GM18502 (cell line): ENCODE measurements around the gene UTS2R.

Experiments
- ATAC-seq: cut with Tn5 transposase; IDR thresholded peaks from one replicate; pipeline ENCODE4 v1.9.1; 2021; ENCODE audit warnings: mild to moderate bottlenecking; ENCODE audit not compliant: unreplicated experiment, poor library complexity

UTS2R gene

DNA sequence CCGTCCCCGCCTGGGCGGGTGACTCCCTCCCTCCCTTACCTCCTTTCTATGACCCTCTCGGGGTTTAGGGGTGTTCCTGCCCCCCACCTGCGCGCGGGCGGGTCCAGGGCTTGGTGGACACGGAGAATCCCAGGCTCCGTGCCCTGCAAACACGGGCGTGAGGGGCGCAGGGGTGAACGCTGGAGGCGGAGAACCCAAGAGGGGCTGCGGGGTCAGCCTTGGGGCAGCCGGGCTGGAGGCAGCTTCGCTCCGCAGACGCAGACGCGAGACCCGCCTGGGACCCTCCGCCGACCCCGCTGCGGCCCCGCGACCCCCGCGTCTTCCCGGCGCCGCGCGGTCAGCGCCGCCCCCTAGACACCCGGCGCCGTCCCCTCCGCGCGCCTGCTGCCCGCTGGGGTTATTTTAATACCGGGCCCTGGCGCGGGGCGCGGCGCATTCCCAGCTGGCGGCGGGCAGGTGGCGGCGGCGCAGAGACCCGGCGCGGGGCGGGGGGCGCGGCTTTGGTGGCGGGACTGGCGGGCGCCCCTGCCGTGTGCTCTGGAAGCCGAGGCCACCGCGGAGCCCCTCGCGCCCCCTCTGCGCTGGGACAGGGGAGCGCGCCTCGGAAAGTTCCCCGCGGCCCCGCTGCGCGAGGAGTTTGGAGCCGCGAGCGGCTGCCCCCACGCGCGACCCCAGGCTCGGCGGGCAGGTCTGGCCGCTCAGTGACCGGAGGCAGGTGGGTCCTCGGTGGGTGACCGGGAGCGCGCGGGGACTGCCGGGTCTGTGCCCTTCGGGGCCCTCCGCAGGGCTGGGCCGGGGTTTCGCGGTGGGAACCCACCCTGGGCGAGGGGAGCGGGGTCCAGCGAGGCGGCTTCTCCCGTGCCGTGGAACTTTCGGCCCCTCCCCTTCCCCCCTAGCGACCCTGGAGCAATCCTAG lies at the start of gene UTS2R:
Gene UTS2R, plus strand, starts transcription at position 433 of the 916 bp plus-strand sequence. CDS start 2,560 bp downstream, outside the sequence.
- ATAC-seq = no peak

DNA sequence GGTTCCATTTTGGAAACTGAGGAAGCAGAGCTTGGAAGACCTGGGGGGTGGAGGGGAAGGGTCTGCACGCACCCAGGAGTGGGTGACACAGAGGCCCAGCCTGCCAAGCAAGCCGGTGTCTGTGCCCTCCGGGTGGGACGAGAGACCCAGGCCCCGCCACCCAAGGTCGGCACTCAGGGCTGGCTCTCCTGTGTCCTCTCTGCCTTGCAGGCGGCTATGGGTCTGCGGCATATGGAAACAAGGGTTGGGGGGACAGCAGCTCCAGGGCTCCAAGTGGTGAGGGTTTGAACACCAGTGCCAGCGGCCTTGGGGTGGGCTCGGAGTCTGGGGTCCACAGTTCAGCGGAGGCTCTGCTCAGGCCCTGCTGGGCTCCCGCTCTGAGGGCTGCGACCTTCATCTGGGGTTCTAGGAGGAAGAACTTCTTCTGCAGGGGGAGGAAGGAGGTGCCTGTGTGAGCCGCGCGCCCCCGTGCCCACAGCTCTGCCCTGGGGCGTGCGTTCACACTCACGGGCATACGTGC lies 49.6 kb upstream of the UTS2R start:
- no peak for ATAC-seq

DNA sequence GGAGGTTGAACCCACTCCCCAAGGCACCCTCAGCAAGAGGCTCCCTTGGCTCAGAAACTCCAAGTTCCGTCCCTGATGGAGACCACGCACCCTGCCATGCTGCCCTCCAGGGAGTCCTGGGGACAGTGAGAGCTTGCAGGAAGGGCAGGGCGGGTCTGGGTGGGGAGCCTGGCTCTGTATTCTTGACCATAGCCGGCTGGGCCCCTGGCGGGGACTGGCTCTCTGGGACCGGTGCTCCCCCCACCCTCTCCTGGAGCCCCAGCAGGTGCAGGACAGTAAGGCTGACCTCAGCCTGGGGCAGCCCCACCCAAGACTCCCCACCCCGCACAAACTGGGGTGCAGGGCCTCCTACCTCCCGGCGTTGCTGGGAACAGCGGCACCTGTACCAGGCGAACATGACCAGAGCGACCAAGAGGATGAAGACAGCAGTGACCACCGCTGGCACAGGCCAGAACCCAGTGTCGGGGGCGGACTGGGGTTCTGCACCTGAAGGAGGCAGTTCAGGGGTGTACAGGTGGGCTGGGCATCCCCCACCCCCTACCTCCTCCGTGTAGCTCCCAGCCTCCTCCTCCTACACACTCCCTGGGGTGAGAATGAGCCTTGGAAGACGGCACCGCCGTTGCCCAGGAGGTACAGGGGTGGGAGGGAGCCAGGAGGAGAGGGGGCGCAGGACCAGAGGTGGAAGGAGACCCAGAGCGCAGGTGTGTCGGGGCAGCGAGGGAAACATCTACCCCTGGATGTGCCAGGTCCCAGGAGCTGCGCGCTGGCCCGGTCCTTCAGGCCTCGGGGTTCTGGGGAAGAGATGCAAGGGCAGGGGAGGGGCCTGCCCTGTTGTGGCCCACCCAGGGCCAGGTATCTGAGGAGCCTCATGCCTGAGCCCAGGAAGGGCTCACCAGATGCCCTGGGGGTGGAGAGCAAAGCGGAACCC lies 48.8 kb upstream of the UTS2R start:
- ATAC-seq = no peak

DNA sequence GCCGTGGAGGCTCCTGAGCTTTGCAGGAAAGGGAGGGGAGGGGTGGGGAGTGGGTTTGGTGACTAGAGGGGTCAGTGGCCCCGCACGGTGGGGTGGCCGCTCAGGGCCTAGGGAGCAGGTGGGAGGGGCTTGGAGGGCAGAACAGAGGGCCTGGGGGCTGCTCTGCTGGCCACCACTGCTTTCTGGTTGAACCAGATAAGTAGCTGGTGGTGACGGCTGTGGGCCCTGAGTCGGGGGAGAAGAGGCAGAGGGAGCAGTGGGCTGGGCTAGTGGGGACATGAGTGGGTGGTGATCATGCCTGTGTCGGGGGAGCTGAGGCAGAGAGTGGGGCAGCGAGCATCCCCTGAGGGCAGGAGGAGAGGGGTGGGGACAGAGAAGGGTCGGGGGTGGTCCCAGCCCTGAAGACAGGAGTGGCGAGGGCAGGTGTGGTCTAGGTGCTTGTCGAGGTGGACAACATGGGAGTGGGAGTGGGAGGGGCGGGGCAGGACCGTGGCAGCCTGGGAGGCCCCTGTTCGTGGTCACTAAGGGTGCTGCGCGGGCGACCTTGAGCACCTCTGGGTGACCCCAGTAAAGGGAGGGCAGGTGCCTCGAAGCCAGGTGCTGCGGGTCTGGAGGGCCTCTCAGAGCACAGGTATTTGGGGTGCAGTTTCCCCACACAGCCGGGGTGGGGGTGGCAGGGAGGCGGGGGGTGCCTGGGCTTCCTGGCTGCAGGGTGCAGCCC lies 47.9 kb upstream of the UTS2R start:
- ATAC-seq = no peak

DNA sequence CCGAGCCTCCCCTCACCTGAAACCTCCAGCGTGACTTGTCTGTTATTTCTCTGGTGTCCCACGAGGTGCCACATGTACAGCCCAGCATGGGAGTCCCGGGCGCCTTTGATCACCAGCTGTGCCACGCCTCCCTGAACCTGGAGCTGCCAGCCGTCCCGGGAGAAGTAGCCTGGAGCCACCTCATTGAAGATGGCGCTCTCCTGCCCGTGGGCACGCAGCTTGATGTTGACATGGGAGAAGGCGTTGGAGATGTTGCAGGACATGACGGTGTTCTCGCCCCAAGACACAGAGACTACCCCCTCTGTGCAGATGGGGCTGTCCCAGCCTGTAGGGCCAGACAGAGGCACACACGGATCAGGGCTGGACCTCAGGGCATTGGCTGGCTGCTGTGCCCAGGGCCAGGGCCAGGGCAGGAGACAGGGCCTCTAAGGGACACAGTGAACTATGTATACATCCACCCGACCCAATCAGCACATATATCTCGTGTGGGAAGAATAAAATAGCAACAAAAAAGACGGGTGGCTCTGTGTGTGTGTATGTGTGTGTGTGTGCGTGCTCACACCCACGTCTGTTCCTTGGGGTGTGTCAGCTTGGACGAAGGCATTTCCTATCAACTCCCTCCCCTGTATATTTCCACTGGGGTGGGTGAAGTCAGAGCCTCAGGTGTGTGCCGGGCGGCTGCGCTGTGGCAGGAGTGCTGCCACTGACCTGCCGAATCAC lies 46.8 kb upstream of the UTS2R start:
- ATAC-seq = no peak

DNA sequence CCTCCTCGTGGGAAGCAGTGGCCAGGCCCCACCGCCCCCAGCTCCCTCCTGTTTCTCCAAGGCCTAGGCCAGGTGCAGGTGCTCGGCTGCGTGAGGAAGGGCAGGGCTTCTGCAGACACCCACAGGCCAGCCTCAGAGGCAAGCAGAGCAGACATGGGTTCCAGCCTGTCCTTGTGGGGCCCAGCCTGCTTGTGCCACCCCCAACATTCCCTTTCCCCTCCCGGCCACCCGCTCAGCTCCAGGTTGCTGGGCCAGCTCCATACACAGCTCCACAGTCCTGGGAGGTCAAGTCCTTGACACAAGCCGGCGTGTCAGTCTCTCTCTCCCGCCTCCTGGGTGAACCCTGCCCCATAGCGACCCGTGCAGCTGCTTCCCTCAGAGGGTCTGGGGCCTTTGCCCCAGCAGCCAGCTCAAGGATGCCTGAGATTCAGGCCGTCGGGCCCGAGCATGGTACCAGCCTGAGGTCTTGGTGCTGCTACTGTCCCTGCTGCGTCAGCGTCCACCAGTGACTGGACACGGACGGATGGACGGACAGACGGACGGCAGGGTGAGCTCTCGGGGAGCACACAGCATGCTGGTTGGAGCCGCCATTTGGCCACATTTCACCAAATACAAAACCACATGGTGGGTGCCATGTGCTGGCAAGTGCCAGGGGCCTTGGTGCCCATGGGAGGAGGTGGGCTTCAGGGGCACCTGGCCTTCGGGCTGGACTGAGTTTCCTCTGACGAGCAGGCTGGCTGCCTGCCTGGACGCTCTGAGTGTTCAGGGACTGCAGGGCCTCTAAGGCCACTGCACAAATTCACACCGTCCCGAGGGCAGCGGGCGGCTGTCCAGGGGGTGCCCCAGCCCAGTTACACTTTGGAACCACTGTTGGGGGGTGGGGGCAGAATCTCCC lies 46.0 kb upstream of the UTS2R start:
- ATAC-seq = no peak

DNA sequence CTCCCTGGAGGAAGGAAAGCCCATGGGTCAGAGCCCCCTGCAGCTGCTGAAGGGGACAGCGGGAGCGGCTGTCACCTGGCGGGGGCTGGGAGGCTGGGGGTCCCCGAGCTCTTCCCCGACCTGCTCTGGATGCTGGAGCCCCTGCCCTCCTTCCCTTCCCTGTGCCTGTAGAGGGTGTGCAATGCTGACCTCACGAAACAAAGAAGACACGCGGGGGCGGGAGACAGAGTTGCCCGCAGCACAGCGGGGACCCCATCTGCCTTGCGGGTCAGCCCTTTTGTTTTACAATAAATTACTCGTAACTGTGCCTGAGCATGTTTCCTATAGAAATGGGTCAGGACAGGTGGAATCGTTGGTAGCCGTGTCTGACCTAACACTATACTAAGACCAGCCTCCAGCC lies 44.3 kb upstream of the UTS2R start:
- ATAC-seq = no peak

DNA sequence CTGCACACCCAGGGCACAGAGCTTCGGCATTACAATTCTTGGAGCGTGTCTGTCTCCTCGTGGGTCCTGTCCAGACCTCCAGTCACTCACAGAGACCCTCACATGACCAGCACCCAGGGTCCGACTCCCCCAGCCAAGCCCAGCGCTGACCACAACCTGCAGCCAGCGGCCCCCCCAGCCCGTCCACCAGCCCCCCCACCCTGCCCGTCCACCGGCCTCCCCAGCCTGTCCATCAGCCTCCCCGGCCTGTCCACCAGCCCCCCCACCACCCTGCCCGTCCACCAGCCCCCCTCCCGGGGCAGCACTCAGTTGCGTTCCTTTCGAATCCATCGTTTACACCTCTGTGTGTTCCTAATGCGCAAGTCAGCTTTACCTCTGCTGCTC lies 43.8 kb upstream of the UTS2R start:
- ATAC-seq = no peak

DNA sequence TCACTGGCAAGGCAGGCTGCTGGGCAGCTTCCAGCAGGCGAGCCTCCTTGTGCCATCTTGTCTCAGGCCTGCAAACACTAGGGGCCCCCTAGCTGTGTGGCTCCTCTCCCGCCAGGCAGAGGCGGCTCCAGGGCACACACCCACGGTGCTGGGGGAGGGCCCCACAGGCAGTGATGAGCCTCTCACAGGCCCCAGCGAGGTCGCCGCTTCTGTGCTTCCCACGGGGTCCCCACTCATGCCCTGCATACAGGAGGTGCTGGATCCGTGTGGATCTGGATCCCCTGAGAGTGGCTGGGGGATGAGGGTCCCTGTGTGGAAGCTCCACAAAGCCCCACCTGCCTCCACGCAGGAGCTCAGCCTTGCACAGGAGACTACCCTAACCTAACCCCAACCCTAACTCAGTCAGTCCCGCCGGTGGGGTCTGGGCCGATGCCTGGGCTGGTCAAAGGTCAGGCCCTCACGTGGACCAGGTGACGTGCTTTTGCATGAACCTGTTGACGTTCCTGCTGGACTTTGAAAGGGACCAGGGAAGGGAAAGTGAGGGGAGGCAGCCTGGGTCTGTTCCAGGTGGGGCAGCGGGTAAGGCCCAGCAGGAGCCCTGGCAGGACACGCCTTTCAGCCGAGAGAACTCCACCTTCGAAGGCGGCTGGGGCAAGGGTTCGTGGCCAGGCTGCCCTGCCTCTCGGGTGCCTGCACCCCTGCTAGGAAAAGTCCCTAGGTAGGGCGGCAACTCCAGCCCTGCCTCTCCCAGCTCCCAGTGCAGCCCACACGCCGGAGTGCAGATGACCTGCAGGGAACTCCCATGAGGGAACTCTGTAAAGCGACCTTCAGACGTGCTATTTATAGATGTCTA lies 43.2 kb upstream of the UTS2R start:
- no peak for ATAC-seq

DNA sequence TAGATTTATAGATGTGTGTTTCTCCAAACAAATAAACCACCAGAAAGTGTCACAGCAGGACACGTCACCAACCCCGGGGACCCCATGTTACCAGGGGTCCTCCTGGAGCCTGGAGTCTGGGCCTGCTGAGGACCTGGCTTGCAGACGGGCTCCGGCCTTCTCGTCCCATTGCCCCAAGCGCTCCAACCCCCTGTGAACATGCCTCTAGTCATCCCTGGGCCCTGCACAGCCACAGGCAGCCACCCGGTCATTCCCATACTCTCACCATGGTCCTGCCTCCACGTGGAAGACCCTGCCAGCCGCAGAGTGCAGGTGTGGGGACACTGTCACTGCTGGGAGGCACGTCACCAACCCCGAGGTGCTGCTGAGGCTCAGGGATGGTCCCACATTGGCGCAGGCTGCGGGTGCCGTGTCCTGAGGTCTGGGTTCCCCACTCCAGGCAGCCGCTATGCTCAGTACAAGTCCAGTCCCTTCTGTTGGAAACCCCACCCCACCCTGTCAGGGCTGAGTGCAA lies 42.5 kb upstream of the UTS2R start:
- no peak for ATAC-seq

DNA sequence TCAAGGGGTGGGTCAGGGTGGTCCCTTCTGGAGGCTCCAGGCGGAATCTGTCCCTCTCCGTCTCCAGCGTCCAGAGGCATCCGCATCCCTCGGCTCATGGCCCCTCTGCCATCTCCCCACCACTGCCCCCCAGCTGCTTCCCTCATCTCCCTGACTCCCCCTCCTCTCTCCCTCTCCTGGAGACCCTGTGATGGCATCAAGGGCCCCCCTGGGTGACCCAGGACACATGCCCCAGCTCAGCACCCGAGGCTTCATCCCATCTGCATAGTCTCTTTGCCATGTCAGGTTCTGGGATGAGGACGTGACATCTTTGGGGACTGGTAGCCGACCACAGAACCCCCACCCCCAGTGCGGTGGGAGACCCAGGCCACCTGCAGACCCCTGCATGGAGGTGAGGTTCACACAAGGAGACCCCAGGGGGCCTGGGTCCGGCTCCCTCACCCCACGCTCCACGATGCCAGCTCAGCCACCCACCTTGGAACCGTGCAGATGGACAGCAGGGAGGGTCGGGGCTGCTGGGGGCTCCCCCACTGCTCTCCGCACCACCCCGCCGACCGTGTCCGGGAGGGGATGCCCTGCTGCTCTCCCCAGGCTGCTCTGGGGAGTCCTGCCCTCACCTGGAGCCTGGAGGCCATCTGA lies 41.8 kb upstream of the UTS2R start:
- ATAC-seq = no peak

DNA sequence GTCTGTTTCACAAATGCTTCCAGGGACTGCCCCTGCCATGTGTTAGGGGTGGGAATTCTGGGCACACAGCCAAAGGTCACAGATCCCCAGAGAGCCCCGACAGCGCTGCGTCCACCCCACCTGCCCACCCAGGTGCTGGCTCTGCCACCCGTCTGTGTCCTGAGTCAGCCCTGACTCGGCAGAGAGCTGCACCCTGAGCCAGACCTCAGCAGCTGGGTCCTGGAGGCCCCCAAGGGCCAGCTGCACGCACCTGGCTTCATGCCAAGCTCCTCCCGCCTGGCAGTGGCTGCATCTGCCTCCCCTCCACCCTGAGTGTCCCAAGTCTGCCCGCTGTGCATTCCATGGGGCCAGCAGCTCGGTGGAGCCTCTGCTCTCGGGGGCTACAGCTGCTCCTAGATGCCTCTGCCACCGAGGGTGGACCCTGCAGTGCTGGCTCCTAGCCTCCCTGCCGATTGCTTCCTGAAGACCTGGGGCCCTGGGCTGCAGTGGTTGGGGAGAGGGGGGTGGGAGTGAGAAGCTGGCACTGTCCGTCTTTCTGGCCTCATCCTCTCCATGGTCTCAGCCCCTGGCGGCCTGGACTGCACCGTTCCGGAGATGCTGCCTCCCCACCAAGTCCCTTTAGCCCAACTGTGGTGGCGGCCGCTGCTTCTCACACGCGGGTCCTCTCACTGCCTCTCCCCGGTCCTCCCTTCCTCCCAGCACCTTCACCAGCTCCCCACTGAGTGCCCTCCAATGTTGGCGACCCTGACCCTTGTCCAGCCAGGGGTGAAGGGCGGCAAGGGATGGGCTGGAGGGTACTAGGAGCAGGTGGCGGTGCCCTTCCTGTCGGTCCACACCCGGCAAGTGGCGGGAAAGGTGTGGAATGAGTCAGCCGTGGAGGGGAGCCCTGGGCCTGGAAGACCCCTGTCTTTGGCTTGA lies 41.0 kb upstream of the UTS2R start:
- no peak for ATAC-seq

DNA sequence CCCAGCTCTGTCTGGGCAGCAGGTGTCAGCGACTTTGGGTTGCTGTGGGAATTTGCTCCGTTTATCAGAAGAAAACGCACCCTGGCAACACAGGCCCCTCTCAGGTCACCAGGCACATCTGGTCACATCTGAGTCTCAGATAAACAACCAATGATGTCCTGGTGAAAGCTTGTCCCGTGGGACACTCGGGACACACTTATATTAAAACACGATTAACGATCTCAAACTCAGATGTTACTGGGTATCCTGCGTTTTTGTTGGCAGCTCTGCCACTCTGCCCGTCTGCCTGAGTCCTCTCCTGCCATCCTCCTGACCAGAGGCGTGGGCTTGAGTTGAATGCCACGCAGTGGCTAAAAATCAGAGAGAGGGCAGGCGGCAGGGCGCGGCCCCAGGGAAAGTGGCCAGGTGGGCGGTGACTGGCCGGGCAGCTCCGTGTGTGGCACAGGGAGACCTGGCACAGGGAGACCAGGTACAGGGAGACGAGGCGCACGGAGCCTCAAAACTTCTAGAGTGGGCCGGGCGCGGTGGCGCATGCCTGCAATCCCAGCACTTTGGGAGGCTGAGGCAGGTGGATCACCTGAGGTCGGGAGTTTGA lies 40.1 kb upstream of the UTS2R start:
- no peak for ATAC-seq

DNA sequence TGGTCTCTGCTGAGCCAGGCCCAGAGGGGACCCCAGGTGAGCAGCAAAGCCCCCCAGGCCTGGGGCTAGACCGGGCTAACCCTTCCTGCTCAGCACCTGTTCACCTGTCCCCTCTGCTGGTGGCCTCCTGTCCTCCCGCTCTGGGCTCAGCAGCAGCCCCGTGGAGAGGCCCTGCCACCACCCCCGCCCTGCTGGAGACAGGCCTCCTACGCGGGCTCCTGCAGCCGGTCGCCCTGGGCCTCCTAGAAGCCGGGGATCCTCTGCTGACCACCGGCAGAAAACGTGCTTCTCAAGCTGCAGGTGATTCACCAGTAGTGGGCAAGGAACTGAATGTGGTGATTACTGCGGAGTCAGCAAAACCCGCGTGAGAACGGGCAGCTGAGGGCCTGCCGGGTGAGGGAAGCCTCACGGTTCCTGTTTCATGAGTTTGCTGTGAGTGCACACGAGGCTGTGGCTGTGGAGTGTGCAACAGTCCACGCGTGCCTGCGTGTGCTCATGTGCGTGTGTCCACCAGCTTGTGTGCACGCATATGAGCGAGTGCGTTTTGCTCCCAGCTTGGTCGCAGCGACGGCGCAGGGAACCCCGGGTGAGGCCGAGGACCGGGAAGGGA lies 38.8 kb upstream of the UTS2R start:
- no peak for ATAC-seq
